Epithelial cell of esophagus (primary cell): ENCODE data around the gene HNF4A.

Source experiments
- DNase-seq: peaks from one replicate; pipeline ENCODE4 v3.0.0; 2010; ENCODE audit warnings: low read depth
- H3K4me3 ChIP-seq: 2 replicates; pipeline ENCODE4 v1.5.1; 2011; ENCODE audit warnings: mild to moderate bottlenecking, low read length, control low read depth
- CTCF ChIP-seq: IDR thresholded peaks from 2 replicates; pipeline ENCODE4 v1.5.1; 2011; ENCODE audit warnings: low read depth, mild to moderate bottlenecking, low read length, control low read depth, inconsistent platforms; ENCODE audit not compliant: insufficient read depth; ENCODE audit errors: missing control alignments

HNF4A gene

DNA sequence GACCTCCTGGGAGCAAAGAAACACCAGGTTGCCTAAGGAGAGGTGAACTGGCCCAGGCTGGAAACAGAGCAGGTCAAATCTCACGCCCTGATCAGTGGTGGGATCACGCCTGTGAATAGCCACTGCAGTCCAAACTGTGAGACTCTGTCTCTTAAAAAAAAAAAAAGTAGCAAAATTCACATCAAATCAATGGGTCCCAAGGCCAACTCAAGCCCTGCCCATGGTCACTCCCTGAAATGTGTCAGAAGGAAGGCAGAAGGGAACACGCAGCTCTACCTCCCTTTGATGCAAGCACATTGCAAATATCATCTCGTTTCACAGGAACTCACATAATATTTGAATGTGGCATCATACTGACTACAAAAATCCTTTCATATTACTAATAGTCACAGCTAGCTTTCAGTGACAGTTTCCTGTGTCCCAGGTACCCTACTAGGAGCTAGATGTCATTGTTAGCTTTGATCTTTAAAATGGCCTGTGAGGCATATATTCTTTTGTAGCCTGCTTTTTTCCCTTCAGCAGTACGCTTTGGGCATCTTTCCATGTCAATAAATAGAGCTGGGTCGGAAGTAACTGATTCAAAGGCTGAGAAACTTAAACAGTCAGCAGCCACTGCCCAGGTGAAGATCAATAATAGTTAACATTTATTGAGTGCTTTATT lies 105.8 kb downstream of the HNF4A start:
- DNase-seq, result no peak
- TF ChIP-seq CTCF, result no peak
- no peak overlapping the region for H3K4me3 ChIP-seq

DNA sequence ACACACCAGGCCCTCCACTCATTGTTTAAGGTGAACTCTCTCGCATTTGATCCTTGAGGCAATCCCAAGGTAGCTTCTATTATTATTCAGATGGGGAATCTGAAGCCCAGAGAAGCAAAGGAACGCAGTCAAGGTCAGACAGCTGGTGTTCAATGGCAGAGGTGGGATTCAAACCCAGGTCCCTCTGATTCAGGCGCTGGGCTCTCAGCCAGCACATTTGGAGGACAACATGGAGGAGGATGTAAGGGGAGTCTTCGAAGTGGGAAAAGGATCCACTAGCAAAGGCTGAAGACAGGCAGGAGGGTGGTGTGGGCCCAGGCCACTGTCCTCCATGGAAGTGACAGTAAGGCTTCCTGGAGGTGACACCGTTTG lies 106.3 kb downstream of the HNF4A start:
- TF ChIP-seq CTCF, result no peak
- no peak for DNase-seq

GRCh38 chr20:44463466-44463865 lies 108.0 kb downstream of the HNF4A start:
- no peak overlapping the region for H3K4me3 ChIP-seq
- no peak for TF ChIP-seq CTCF
- no peak for DNase-seq

More for the DNA sequence above, 106.3 kb downstream of the HNF4A start:
- no peak overlapping the region for H3K4me3 ChIP-seq

DNA sequence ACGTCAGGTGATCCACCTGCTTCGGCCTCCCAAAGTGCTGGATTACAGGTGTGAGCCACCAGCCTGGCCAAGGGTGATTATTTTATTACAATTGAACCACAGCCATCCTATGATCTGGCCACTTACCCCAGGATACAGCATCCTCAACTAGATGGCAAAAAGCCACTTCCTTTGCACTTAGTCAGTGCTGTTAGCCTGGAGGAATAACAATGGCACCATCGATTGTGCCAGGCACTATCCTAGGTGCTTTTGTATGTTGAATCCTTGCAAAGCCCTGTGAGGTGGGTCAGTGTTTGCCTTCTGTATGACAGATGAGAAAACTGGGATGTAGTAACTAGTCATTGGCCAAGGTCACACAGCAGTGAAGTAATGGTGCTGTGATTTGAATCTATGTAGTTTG lies 109.0 kb downstream of the HNF4A start:
- H3K4me3 ChIP-seq, result no peak overlapping the region
- no peak for DNase-seq
- no peak for TF ChIP-seq CTCF

- H3K4me3 ChIP-seq, result no peak overlapping the region
- no peak for TF ChIP-seq CTCF
- DNase-seq, result peak; percentile 38
Measured at GRCh38 chr20:44465001-44465560, 109.6 kb downstream of the HNF4A start.

DNA sequence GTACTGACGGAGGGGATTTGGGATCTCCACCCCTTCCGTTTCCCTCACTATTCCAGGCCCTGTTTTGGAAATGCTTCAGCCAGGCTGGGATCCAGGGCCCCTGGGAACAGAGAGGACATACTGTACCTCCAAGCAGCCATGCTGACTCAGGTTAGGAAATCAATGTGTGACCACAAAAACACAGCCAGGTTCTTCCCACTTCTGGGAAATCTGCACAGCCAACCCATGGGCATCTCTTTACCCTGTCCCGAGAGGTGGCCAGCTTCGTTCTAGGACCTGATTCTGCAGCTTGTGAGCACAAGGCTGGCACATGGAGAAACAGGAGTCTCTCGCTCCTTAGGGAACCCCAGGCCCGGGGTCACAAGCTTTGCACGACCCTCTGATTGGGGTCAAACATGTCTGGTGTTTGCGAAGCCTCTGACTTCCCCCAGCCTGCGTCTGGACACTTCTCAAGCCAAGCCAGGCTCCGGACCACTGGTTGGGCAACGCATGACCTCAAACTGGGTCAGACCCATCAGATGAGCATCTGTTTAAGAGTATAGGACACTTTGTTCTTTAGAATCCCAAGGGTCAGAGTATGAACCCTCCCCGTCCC lies 111.9 kb downstream of the HNF4A start:
- no peak overlapping the region for H3K4me3 ChIP-seq
- DNase-seq, result no peak
- no peak for TF ChIP-seq CTCF
